Measurements from ENCODE around the gene SH2D3C. TPM values are rescaled to one million over a fixed set of nuclear protein-coding genes. Genes with fewer than 3 reads are reported as not detected.

SH2D3C gene
- total and polyA plus RNA-seq, 8 donors: 21.7 to 41.9 (median 32.6) TPM

DNA sequence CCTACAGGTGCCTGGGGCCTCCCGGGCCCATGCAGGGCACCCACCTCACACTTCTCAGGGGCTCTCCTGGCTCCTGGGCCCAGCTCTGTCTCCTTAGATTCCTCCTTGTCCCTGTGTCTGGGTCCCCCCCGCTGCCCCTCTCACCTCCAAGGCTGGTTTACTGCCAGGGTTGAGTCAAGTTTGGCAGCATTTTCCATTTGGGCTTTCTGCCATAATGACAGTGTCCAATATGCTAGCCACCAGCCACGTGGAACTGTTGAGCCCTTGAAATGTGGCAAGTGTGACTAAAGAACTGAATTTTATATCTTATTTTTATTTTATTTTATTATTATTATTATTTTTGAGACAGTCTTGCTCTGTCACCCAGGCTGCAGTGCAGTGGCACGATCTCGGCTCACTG, 60.7 kb downstream of the SH2D3C start:
- Histone ChIP-seq H3K27ac (no peak overlapping the region), H3K4me3 (no peak overlapping the region), H3K4me1 (peaks cover 4 to 17% of the 10 kb centered on the region in 2 donors), H3K9me3 (no peaks in the 10 kb centered on the region), H3K36me3 (no peaks in the 10 kb centered on the region), H3K27me3 (no peaks in the 10 kb centered on the region)
- no peak for ATAC-seq
- intact Hi-C loops (cut with DNase I): no loop called here
- no peak for DNase-seq
- TF ChIP-seq, protein P1, sequence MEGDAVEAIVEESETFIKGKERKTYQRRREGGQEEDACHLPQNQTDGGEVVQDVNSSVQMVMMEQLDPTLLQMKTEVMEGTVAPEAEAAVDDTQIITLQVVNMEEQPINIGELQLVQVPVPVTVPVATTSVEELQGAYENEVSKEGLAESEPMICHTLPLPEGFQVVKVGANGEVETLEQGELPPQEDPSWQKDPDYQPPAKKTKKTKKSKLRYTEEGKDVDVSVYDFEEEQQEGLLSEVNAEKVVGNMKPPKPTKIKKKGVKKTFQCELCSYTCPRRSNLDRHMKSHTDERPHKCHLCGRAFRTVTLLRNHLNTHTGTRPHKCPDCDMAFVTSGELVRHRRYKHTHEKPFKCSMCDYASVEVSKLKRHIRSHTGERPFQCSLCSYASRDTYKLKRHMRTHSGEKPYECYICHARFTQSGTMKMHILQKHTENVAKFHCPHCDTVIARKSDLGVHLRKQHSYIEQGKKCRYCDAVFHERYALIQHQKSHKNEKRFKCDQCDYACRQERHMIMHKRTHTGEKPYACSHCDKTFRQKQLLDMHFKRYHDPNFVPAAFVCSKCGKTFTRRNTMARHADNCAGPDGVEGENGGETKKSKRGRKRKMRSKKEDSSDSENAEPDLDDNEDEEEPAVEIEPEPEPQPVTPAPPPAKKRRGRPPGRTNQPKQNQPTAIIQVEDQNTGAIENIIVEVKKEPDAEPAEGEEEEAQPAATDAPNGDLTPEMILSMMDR (IDR thresholded peaks at IDR 0.05): no peak

DNA sequence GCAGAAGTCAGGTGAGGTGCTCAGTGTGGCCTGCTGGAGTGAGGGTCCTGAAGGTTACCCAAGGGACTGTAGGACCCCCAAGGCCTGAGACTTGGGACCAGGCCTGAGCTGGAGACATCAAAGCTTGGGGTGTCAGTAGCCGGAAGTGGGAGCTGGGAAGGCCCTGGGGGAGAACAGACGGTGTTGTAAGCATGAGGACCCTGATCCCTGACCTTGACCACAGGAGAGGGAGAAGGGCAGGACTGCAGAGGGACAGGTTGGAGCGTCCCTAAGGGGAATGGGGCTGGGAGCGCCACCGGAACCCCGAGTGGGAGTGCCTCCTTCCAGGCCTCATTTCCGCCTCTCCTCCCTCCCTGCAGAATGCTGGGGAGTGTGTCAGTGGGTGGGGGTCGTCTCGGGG, 62.1 kb downstream of the SH2D3C start:
- H3K4me1 ChIP-seq: peaks cover 4 to 17% of the 10 kb centered on the region in 2 donors
- no peaks in the 10 kb centered on the region for H3K36me3 ChIP-seq
- ATAC-seq (no peak), DNase-seq (no peak)
- peak overlapping the region in 1 of 2 donors; percentile 85 for H3K4me3 ChIP-seq
- H3K27me3 ChIP-seq: no peaks in the 10 kb centered on the region
- H3K27ac ChIP-seq: peak overlapping the region in 1 of 2 donors; percentile 90
- TF ChIP-seq, protein P1 (IDR thresholded peaks at IDR 0.05): no peak
- H3K9me3 ChIP-seq: no peaks in the 10 kb centered on the region
- intact Hi-C loops (cut with DNase I): no loop called here

DNA sequence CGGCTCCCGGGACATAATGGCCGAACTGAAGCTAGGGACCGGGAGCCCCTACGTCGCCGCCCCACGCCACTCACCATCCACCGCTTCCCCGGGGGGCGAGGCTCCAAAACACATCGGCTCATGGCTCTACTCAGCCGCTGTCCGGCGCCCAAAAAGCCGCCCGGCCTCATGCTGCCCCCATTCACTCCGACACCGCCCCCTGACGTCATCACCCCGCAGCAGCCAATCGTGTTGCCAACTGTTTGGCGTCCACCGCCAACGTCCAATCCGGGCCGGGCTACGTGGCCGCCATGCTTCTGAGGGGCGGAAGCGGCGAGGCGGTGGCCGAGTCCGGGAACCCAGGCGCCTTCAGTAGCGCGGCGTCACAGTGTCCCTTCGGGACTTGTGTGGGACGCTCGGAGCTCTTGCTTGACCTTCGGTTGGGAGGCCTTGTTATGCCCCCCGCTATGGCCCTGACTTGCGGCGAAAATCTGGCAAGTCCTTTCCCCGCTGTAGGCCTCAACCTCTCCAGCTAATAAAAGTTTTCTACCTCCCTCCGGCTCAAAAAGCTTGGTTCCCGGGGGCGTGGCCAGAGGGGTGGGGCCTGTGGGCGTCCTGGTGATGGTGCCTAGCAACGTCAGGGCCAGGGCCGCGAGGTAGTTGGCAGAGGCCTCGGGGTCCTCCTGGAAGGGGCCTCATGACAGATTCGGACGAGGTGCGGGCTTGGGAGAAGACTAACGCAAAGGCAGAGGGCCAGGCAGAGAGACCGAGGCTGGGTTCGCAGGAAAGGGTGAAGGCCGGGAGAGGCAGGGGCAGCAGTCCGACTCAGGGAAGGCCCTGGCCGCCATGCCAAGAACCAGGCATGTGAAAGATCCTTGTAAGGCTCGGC, 62.8 kb downstream of the SH2D3C start, which contains the start of the genes PTRH1 and TTC16:
Gene PTRH1 (minus strand): TSS at position 194 of the 868 bp plus-strand sequence. CDS start 24 bp downstream, at position 170.
Gene TTC16 (plus strand): TSS at position 610 of the 868 bp plus-strand sequence. CDS start 67 bp downstream, at position 677.
- intact Hi-C loops (cut with DNase I): no loop called here
- peaks cover 4 to 17% of the 10 kb centered on the region in 2 donors for H3K4me1 ChIP-seq
- ATAC-seq: peak; percentile 98
- H3K27me3 ChIP-seq: no peaks in the 10 kb centered on the region
- H3K27ac ChIP-seq: peak within 1 kb of the TSS; percentile 71 to 90
- no peaks in the 10 kb centered on the region for H3K9me3 ChIP-seq
- TF ChIP-seq, protein P1 (IDR thresholded peaks at IDR 0.05): no peak
- DNase-seq: peak; percentile 97 to 98 (median 98)
- H3K4me3 ChIP-seq: peak within 1 kb of the TSS; percentile 81 to 85
- no peaks in the 10 kb centered on the region for H3K36me3 ChIP-seq

GRCh38 chr9:127714951-127715469, 63.5 kb downstream of the SH2D3C start:
- H3K27ac ChIP-seq: peak overlapping the region in 1 of 2 donors; percentile 90
- DNase-seq: peak in 1 of 4 donors; percentile 87

More at GRCh38 chr9:127714951-127715469, 63.5 kb downstream of the SH2D3C start:
- ATAC-seq: peak; percentile 57
- no peaks in the 10 kb centered on the region for H3K9me3 ChIP-seq
- TF ChIP-seq, protein P1 (IDR thresholded peaks at IDR 0.05): no peak
- no peaks in the 10 kb centered on the region for H3K36me3 ChIP-seq
- H3K27me3 ChIP-seq: no peaks in the 10 kb centered on the region
- H3K4me1 ChIP-seq: peaks cover 4 to 17% of the 10 kb centered on the region in 2 donors
- H3K4me3 ChIP-seq: peak overlapping the region; percentile 81 to 85
- intact Hi-C loops (cut with DNase I): no loop called here

All from left lung (tissue), 10 donors.